Upper lobe of left lung (tissue), 6 donors: ENCODE data around the gene DYNLT2. TPM values are rescaled to one million over a fixed set of nuclear protein-coding genes. Genes with fewer than 3 reads are reported as not detected.

ENCODE experiments used
- ATAC-seq, 2 donors: fragments of 200-7000 bp; cut with Tn5 transposase; one replicate each; pipeline ENCODE4 v1.9.1; 2022; ENCODE audit warnings: mild to moderate bottlenecking in 2 of 2, moderate library complexity in 2 of 2; ENCODE audit not compliant: low FRiP score in 2 of 2
- DNase-seq, 2 donors: peaks; one replicate each; pipeline ENCODE4 v3.0.0-alpha.2; 2019 to 2020
- H3K27ac ChIP-seq, 4 donors: fragments of 200-600 bp; sonication (generic); one replicate each; pipeline ENCODE4 v1.5.1; 2016 to 2019
- H3K27me3 ChIP-seq, 4 donors: fragments of 200-600 bp; sonication (generic); one replicate each; pipeline ENCODE4 v1.5.1; 2017 to 2019
- H3K36me3 ChIP-seq, 4 donors: fragments of 200-600 bp; sonication (generic); one replicate each; pipeline ENCODE4 v1.5.1; 2016 to 2019
- H3K4me1 ChIP-seq, 4 donors: fragments of 200-600 bp; sonication (generic); one replicate each; pipeline ENCODE4 v1.5.1; 2018 to 2019
- H3K4me3 ChIP-seq, 4 donors: fragments of 200-600 bp; sonication (generic); one replicate each; pipeline ENCODE4 v1.5.1; 2017 to 2019; ENCODE audit warnings: mild to moderate bottlenecking in 2 of 4, moderate library complexity in 1 of 4
- H3K9me3 ChIP-seq, 4 donors: fragments of 200-600 bp; sonication (generic); one replicate each; pipeline ENCODE4 v1.5.1; 2018 to 2019
- EP300 ChIP-seq, 4 donors: sonication (generic); formaldehyde crosslinking; IDR thresholded peaks; one replicate each; pipeline ENCODE4 v1.5.1; 2017; ENCODE audit warnings: antibody characterized with exemption in 4 of 4, control low read depth in 2 of 4
- POLR2A ChIP-seq, 4 donors: fragments of 450-650 bp; IDR thresholded peaks; one replicate each; pipeline ENCODE4 v1.5.1; 2016 to 2017; ENCODE audit warnings: antibody characterized with exemption in 4 of 4, mild to moderate bottlenecking in 2 of 4
- POLR2AphosphoS5 ChIP-seq, 2 donors: sonication (generic); formaldehyde crosslinking; IDR thresholded peaks; one replicate each; pipeline ENCODE4 v1.5.1; 2017; ENCODE audit warnings: antibody characterized with exemption in 2 of 2
- WGBS, 2 donors: methylation state at CpG; one replicate each; pipeline ENCODE4 v1.1.5; 2017 to 2018; 5-methylcytosine and 5-hydroxymethylcytosine counted together
- total RNA-seq, 6 donors: library from RNA; depleted of rRNA in 4 of 6; stranded (reverse); fragments of >200 nt in 4 of 6; gene quantifications; one replicate each; pipeline versions ENCODE4 v1.1.0 to v1.2.1, GENCODE V29; 2016 to 2021
- TF ChIP-seq, protein P1 (sequence below), 6 experiments: fragments of 450-650 bp in 4 of 6; fragments of 200-600 bp in 2 of 6; sonication (generic) in 2 of 6; IDR thresholded peaks; one replicate each; pipeline ENCODE4 v1.5.1; 2016 to 2019; ENCODE audit warnings: antibody characterized with exemption in 6 of 6
- donor health status: DM: no; HTN: no; CAD: no; lungs with moderate emphysema.
- donor health status: DM: no; HTN: yes; CAD: no; lungs with severe emphysema.

Gene DYNLT2
- total RNA-seq, 6 donors from 2014 or later = 0.89 to 6.3 (median 1.2) TPM

DNA sequence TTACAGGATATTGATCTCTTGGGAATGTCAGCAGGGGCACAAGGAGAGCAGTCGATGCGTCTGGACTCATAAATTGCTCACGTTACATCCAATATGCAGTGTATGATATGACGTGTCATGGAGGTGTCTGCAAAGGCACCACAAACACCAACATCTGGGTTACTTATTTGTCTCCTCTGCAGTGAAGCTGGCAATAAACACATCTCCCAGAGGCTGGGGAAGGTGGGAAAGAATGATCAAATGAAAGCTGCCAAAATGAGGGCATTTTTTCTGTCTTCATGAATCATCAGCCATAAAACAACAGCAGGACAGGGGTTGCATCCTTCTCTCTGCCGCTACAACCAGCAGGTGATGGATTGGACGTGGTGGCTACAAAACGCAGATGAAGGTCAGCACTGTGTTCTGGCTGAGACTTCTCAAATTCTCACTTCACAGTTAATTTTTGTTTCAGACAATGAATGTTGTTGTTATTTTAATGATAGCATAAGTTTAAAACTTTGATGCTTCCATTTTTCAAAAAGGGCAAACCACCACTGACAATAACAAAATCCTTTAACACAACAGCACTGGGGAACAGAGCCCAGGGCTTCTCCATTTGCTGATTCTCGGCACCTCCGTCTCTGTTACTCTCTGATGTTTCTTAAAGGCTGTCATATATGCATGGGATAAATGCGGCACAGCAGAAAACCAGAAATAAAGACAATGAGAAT is 47.5 kb upstream of the DYNLT2 start:
- 76 to 80% methylated on average over 10 of the region's 10 CpGs for WGBS, 2 donors
- no peak for TF ChIP-seq EP300 (IDR thresholded peaks at IDR 0.05)
- TF ChIP-seq POLR2A (IDR thresholded peaks at IDR 0.05) = no peak
- TF ChIP-seq, protein P1, sequence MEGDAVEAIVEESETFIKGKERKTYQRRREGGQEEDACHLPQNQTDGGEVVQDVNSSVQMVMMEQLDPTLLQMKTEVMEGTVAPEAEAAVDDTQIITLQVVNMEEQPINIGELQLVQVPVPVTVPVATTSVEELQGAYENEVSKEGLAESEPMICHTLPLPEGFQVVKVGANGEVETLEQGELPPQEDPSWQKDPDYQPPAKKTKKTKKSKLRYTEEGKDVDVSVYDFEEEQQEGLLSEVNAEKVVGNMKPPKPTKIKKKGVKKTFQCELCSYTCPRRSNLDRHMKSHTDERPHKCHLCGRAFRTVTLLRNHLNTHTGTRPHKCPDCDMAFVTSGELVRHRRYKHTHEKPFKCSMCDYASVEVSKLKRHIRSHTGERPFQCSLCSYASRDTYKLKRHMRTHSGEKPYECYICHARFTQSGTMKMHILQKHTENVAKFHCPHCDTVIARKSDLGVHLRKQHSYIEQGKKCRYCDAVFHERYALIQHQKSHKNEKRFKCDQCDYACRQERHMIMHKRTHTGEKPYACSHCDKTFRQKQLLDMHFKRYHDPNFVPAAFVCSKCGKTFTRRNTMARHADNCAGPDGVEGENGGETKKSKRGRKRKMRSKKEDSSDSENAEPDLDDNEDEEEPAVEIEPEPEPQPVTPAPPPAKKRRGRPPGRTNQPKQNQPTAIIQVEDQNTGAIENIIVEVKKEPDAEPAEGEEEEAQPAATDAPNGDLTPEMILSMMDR (IDR thresholded peaks at IDR 0.05) = no peak
- TF ChIP-seq POLR2AphosphoS5 (IDR thresholded peaks at IDR 0.05) = no peak
- ATAC-seq = no peak
- no peak for DNase-seq
- Histone ChIP-seq H3K4me3 (no peak overlapping the region), H3K36me3 (no peaks in the 10 kb centered on the region), H3K4me1 (peaks cover 0 to 13% (median 11%) of the 10 kb centered on the region in 4 donors), H3K27ac (no peak overlapping the region), H3K9me3 (no peaks in the 10 kb centered on the region), H3K27me3 (no peaks in the 10 kb centered on the region)

DNA sequence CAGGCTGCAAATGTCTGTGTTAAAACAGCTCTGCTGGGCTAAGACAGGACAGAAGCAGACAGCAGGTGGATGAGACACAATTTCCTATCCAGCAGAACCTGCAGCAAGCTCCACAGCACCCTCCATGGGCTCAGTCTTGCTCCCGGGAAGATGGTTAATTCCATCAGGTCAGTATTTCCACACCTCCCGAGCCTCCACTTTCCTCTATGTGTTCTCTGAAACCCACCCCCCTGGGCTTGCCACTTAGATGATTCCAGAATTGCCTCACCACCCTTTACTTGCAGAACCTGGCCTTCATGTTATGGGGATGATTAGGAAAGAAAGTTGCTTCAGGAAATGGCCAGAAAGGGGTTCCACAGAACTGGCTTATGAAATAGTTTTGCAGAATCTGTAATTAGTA is 43.8 kb upstream of the DYNLT2 start:
- Histone ChIP-seq H3K27me3 (no peaks in the 10 kb centered on the region), H3K9me3 (no peaks in the 10 kb centered on the region), H3K27ac (no peak overlapping the region), H3K4me3 (no peak overlapping the region), H3K4me1 (peaks cover 9 to 11% (median 10%) of the 10 kb centered on the region in 4 donors), H3K36me3 (no peaks in the 10 kb centered on the region)
- ATAC-seq = no peak
- WGBS, 2 donors = 53 to 57% methylated on average over 2 of the region's 2 CpGs
- TF ChIP-seq POLR2A (IDR thresholded peaks at IDR 0.05) = no peak
- TF ChIP-seq POLR2AphosphoS5 (IDR thresholded peaks at IDR 0.05) = no peak
- TF ChIP-seq, protein P1 (IDR thresholded peaks at IDR 0.05) = no peak
- no peak for TF ChIP-seq EP300 (IDR thresholded peaks at IDR 0.05)
- no peak for DNase-seq

DNA sequence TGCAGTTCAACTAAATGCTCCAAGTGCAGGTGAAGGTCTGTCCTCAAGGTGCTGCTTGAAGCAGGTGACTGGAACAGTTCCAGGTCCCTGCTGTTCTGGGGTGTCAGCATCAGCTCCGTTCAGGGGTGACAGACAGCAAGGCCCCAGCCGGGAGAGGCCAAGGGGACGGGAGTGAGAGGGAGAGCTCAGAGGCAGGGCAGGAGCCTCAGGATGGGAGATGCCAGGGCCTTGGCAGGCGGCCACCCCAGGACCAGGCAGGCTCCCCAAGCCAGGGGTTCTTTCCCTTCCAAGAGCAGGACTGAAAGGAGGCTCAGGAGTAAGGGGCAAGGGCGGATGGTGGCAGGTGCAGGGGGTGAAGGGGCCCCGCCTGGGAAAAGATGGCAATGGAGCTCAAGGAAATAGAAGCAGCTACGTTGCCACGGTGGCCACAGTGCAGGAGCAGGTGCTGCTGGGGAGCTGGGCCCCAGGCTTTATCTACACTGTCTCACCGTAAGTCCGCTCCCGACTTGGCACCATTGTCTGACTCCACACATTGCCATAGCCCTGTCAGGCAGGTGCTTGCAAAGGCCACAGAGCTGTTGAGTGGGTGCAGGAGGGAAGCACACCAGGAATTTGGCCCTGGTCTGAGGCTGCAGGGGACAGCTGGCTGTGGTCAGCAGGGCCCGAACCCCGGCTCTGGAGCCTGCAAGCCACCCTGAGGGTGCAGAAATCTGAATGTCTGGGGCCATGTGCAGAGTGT is 43.1 kb upstream of the DYNLT2 start:
- TF ChIP-seq, protein P1 (IDR thresholded peaks at IDR 0.05) = no peak
- no peak for TF ChIP-seq EP300 (IDR thresholded peaks at IDR 0.05)
- TF ChIP-seq POLR2A (IDR thresholded peaks at IDR 0.05) = no peak
- TF ChIP-seq POLR2AphosphoS5 (IDR thresholded peaks at IDR 0.05) = no peak
- 76 to 77% methylated on average over 13 of the region's 13 CpGs for WGBS, 2 donors
- no peak for DNase-seq
- ATAC-seq = no peak
- H3K9me3 ChIP-seq = no peaks in the 10 kb centered on the region
- peaks cover 13 to 15% (median 15%) of the 10 kb centered on the region in 4 donors for H3K4me1 ChIP-seq
- H3K27ac ChIP-seq = no peak overlapping the region
- H3K4me3 ChIP-seq = no peak overlapping the region
- no peaks in the 10 kb centered on the region for H3K27me3 ChIP-seq
- H3K36me3 ChIP-seq = no peaks in the 10 kb centered on the region

- no peaks in the 10 kb centered on the region for H3K27me3 ChIP-seq
- no peaks in the 10 kb centered on the region for H3K36me3 ChIP-seq
- H3K9me3 ChIP-seq = no peaks in the 10 kb centered on the region
- no peak for TF ChIP-seq EP300 (IDR thresholded peaks at IDR 0.05)
- no peak for TF ChIP-seq POLR2AphosphoS5 (IDR thresholded peaks at IDR 0.05)
- TF ChIP-seq, protein P1 (IDR thresholded peaks at IDR 0.05) = no peak
- TF ChIP-seq POLR2A (IDR thresholded peaks at IDR 0.05) = no peak
- H3K27ac ChIP-seq = no peak overlapping the region
- ATAC-seq = no peak
- 84 to 87% methylated on average over 5 to 10 of the region's 10 CpGs for WGBS, 2 donors
- no peak for DNase-seq
- H3K4me1 ChIP-seq = peaks cover 14 to 17% (median 15%) of the 10 kb centered on the region in 4 donors
- H3K4me3 ChIP-seq = no peak overlapping the region
These were observed 42.0 kb upstream of the DYNLT2 start for GRCh38 chr6:169793408-169793807.
